SKM-1 (cell line): Measurements from ENCODE around the gene ZNF528.

Experiments used
- DNase-seq: peaks from one replicate; lab custom pipeline; 2025; ENCODE audit not compliant: unreplicated experiment; lab: John Stamatoyannopoulos, UW

Gene ZNF528

DNA sequence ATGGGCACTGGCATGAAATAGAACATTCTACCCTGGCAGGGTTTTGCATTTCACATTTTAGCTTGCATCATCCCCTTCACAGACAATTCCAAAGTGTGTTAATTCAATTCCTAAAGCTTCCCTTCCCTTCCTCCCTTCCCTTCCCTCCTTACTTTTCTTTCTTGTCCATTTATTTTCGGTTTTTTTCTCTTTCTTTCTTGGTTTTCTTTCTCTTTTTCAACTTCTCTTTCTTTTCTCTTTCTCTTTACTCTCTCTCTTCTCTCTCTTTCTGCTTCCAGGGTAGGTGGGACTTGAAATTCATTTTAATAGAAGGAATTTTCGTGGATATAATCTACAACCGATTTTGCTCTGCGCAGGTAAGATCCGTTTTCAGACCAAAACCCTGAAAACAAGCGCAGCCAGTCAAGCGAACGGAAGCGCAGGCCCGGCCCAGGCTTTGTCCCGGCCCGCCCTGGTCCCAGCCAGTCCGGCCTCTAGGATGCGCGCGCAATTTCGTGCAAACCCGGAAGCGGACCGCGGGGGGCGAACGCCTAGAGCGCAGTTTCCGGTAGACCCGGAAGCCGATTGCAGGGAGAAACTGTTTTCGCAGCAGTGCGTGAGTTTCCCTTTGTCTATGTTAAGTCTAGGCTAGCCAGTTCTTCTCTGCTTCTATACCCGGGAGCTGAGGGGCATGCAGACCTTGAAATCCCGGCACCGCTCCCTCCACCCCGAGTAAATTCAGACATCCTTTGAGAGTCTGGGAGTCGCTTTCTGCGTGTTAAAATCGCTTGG, at the start of gene ZNF528:
ZNF528 (plus strand) TSS at position 540 of the 771 bp plus-strand sequence. CDS start 4,165 bp downstream, outside the sequence.
- no peak for DNase-seq

DNA sequence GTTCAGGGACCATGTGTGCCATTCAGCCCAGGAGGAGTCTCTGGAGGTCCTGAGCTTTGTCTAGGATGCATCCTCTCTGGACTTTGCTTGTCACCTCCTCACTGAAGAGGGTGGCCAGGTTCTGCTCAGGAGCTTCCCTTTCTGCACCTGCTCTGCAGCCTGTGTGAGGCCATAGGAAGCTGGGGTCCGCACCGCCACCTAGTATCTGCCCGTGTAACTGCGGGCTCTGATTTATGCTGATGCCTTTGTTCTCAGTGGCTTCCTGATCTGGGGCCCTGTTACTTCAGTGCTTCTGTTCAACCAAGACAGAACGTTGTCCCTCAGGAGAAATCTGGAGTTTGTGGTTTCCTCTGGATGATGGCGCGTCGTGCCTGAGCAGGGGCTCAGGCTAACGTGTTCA, 46.1 kb upstream of the ZNF528 start:
- DNase-seq = no peak

DNA sequence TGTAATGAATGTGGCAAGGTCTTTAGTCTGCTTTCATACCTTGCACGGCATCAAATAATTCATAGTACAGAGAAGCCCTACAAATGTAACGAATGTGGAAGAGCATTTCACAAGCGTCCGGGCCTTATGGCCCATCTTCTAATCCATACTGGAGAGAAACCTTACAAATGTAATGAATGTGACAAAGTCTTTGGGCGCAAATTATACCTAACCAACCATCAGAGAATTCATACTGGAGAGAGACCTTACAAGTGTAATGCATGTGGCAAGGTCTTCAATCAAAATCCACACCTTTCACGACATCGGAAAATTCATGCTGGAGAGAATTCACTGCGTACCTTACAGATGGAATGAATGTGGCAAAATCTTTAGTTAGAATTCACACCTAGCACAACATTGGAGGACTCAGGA, 31.2 kb upstream of the ZNF528 start:
- no peak for DNase-seq

GRCh38 chr19:52369559-52370340, 27.9 kb upstream of the ZNF528 start, which contains the start of gene ZNF880:
TSS of gene ZNF880 (plus strand) at chr19:52369923. CDS start at chr19:52369966, 43 bp downstream.
- DNase-seq = peak; percentile 52

DNA sequence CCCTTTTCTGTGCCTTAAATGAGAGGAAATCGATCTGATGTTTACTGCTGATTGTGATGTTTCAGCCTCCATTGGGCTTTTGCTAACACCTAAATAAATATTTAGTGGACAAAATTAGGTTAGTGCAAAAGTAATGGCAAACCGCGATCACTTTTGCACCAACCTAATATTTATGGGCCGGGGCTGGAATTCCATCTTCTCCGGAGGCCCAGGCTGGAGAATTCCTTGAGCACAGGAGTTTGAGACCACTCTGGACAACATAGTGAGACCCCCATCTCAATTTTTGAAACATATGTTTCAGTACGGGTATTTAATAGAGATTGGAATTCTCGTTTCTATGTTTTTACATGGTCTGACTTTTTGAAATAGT, 27.3 kb upstream of the ZNF528 start:
- no peak for DNase-seq

DNA sequence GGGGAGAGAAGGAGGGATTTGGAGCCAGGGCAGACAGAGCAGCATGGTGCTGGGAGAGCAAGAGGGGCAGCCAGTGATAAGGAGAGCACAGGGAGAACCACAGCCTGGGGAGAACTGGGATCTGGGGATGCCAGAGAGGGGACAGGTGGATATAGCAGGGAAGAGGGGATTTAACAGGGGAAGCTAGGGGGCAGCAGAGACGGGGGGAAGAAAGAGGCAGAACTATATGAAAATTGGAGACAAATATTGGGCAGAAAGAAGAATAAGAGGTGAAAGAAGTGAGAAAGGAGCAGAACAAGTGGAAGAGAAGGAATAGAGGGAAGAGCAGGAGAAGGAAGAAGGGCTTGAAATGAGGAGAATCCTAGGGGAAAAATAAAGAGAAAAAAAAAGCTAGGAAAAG, 6.5 kb upstream of the ZNF528 start:
- DNase-seq = no peak

GRCh38 chr19:52398081-52398441, 412 bp downstream of the ZNF528 start:
- no peak for DNase-seq

DNA sequence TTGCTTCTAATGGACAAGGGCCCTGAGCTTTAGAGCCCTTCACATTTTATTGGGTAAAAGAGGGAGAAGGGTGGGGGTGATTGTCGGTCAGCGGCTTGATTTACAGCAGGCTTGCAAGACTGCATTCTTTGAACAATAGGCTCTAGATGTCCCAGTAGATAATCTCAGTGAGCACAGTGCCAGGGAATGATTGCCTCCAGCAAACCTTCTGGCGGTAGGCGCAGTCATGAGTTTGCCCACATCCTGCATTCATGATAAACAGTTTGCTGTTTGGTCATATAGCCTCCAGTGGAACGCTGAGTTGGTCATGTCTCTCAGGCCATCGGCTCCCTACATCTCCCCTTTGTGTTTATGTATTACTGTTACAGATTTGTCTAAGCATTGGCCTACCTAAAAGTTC, 12.6 kb downstream of the ZNF528 start:
- DNase-seq = no peak

DNA sequence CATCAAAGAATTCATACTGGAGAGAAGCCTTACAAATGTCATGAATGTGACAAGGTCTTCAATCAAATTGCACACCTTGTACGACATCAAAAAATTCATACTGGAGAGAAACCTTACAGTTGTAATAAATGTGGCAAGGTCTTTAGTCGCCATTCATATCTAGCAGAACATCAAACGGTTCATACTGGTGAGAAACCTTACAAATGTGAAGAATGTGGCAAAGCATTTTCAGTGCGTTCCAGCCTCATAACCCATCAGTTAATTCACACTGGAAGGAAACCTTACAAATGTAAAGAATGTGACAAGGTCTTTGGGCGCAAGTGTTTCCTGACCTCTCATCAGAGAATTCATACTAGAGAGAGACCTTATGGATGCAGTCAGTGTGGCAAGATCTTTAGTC, 18.1 kb downstream of the ZNF528 start:
- no peak for DNase-seq

DNA sequence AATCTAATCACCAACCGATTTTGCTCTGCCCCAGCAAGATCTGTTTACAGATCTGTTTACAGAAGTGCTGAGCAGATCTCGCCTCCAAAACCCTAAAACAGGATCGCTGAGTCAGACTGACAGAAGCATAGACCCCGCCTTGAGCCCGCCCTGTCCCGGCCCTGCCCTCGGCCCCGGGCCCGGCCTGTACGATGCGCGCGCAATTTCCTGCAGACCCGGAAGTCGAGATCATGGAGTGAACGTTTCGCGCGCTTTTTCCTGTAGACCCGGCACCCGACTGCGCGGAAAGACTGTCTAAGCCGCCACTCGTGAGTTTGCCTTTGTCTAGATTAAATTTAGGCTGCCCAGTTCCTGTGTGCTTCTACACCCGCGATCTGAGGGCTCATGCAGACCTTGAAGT, 31.3 kb downstream of the ZNF528 start, which contains the start of gene ZNF534:
ZNF534 (plus strand) TSS at position 212 of the 400 bp plus-strand sequence. CDS start 2,327 bp downstream, outside the sequence.
- DNase-seq = no peak

GRCh38 chr19:52442179-52442578, 44.5 kb downstream of the ZNF528 start:
- no peak for DNase-seq

GRCh38 chr19:52444506-52444905, 46.9 kb downstream of the ZNF528 start:
- DNase-seq = no peak

GRCh38 chr19:52451241-52451640, 53.6 kb downstream of the ZNF528 start:
- no peak for DNase-seq

DNA sequence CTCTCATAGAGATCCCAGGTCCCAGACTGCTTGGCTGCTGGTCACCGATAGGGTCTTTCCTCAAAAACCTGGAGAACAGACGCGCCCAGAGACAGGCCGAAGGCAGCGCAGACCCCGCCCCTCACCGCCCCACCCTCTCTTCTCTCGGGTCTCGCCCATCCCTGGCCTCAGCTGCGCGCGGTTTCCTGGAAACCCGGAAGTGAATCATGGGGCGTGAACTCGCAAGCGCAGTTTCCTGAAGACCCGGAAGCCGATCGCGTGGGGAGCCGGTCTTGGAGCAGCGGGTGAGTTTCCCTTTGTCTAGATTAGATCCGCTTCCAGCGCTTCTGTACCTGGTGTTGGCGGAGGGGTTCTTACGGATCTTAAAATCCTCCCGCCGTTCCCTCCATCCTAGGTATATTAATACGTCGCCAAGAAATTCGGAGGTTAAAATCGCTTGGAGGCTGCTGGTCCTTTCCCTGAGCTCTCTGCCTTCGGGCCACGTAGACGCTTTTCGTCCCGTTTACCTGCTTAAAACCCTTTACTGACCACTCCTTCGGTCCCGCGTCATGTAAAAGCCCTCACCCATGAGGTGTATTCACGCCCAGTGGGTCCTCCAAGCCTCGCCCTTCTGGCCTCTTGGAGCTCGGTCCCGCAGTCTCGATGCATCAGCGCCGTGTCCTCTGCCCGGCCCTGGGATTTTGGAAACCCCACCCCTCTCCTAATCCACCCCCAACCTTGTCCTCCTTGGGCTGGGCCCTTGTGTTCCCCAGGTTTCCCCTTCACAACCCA, 55.9 kb downstream of the ZNF528 start, which contains the start of gene ZNF578:
ZNF578 (plus strand) TSS at position 230 of the 771 bp plus-strand sequence. CDS start 48,293 bp downstream, outside the sequence.
- DNase-seq = no peak

- no peak for DNase-seq
Observed at GRCh38 chr19:52464798-52465470, 67.3 kb downstream of the ZNF528 start.
